Pancreas (tissue), 10 donors: ENCODE results near the gene KCNK18. TPM values are rescaled to one million over a fixed set of nuclear protein-coding genes. Genes with fewer than 3 reads are reported as not detected.

Experiments
- ATAC-seq, 4 donors: fragments of 200-7000 bp; cut with Tn5 transposase; one replicate each; pipeline versions ENCODE4 v1.8.0 to v1.9.1; 2020; ENCODE audit warnings: mild to moderate bottlenecking in 4 of 4, moderate library complexity in 4 of 4
- DNase-seq, 6 donors: peaks; one replicate each; pipeline ENCODE4 v3.0.0-alpha.2; 2020
- FAIRE-seq: peaks from 2 replicates; lab custom pipeline; 2012; peaks lifted over from hg19 to GRCh38; lab: Jason Lieb, UNC
- H3K27ac ChIP-seq, 4 donors: fragments of 200-600 bp; sonication (generic); 1 replicate in 3 of 4; 2 replicates in 1 of 4; pipeline versions ENCODE4 v1.5.0 to v1.8.0; 2020
- H3K27me3 ChIP-seq, 4 donors: fragments of 200-600 bp; one replicate each; pipeline ENCODE4 v1.8.0; 2021
- H3K36me3 ChIP-seq, 3 donors: fragments of 200-600 bp; sonication (generic) in 1 of 3; one replicate each; pipeline versions ENCODE4 v1.5.0 to v1.8.0; 2020 to 2021
- H3K4me1 ChIP-seq, 3 donors: fragments of 200-600 bp; one replicate each; pipeline ENCODE4 v1.8.0; 2021
- H3K4me3 ChIP-seq, 4 donors: fragments of 200-600 bp; sonication (generic) in 2 of 4; one replicate each; pipeline versions ENCODE4 v1.5.0 to v1.8.0; 2020 to 2021
- H3K9me3 ChIP-seq, 4 donors: fragments of 200-600 bp; one replicate each; pipeline ENCODE4 v1.8.0; 2021
- CTCF ChIP-seq, 4 donors: fragments of 200-600 bp; sonication (generic) in 3 of 4; IDR thresholded peaks; one replicate each; pipeline versions ENCODE4 v1.5.0 to v1.8.0; 2021; ENCODE audit warnings: antibody characterized with exemption in 4 of 4
- WGBS, 2 donors: extraction: QIAGEN DNeasy Blood & Tissue Kit; methylation state at CpG; one replicate each; pipeline ENCODE4 v1.1.7; 2013; 5-methylcytosine and 5-hydroxymethylcytosine counted together
- intact Hi-C, 3 donors: fragments of 100-400 bp; cut with DNase I; formaldehyde crosslinking; loops; one replicate each; pipeline versions ENCODE4 v1.11.1 to v1.14.2; 2022
- polyA plus RNA-seq, 2 donors: library from polyadenylated mRNA; stranded (reverse); fragments of 200-250 nt; gene quantifications; one replicate each; pipeline ENCODE4 v1.2.3, GENCODE V29; 2013
- total RNA-seq, 6 donors: library from RNA; stranded (reverse); fragmentation: NEBNext Ultra II Directional in 4 of 6; extraction: Animal tissue kit (Norgen Biotek cat#: 25700) in 4 of 6; gene quantifications; one replicate each; pipeline versions ENCODE4 v1.2.1 to v1.2.4, GENCODE V29; 2021 to 2023
- donor health status: healthy with polysubstance abuse.
- donor health status: DM: no; HTN: no; CAD: no; lungs with moderate emphysema.
- donor health status: DM: no; HTN: no; CAD: no.
- donor health status: control.
- donor health status: control.
- donor health status: Bipolar disorder and iron deficiency.
- donor health status: DM: yes; HTN: yes; CAD: no.
- donor health status: DM: no; HTN: no; CAD: no.
- donor health status: DM: no; HTN: no; CAD: no.
- donor health status: DM: yes; HTN: yes; CAD: no.

The KCNK18 gene
- total and polyA plus RNA-seq, 8 donors, result not detected

GRCh38 chr10:117188371-117188770 lies 8.9 kb upstream of the KCNK18 start:
- intact Hi-C loops, result no loop called here
- TF ChIP-seq CTCF (IDR thresholded peaks at IDR 0.05), result no peak
- no peaks in the 10 kb centered on the region for H3K36me3 ChIP-seq
- ATAC-seq, result no peak
- no peaks in the 10 kb centered on the region for H3K27me3 ChIP-seq
- no peak for FAIRE-seq
- no peaks in the 10 kb centered on the region for H3K4me1 ChIP-seq
- no peak for DNase-seq
- no peaks in the 10 kb centered on the region for H3K9me3 ChIP-seq
- WGBS, 2 donors, result 53 to 63% methylated on average over 2 of the region's 2 CpGs
- no peak overlapping the region for H3K4me3 ChIP-seq
- no peak overlapping the region for H3K27ac ChIP-seq

GRCh38 chr10:117189557-117189956 lies 7.7 kb upstream of the KCNK18 start:
- Histone ChIP-seq H3K4me3 (no peak overlapping the region), H3K9me3 (no peaks in the 10 kb centered on the region), H3K27ac (no peak overlapping the region), H3K27me3 (no peaks in the 10 kb centered on the region), H3K36me3 (no peaks in the 10 kb centered on the region), H3K4me1 (no peaks in the 10 kb centered on the region)
- FAIRE-seq (no peak), ATAC-seq (no peak), DNase-seq (no peak)
- no peak for TF ChIP-seq CTCF (IDR thresholded peaks at IDR 0.05)
- intact Hi-C loops, result no loop called here
- 43 to 45% methylated on average over 1 of the region's 1 CpG for WGBS, 2 donors

- Histone ChIP-seq H3K4me3 (no peak overlapping the region), H3K36me3 (no peaks in the 10 kb centered on the region), H3K27me3 (no peaks in the 10 kb centered on the region), H3K27ac (no peak overlapping the region), H3K4me1 (no peaks in the 10 kb centered on the region), H3K9me3 (no peaks in the 10 kb centered on the region)
- no peak for DNase-seq
- no peak for FAIRE-seq
- intact Hi-C loops, result no loop called here
- ATAC-seq, result no peak
- TF ChIP-seq CTCF (IDR thresholded peaks at IDR 0.05), result no peak
- 48 to 60% methylated on average over 4 of the region's 4 CpGs for WGBS, 2 donors
These were observed 799 bp downstream of the KCNK18 start for GRCh38 chr10:117198088-117198487.

GRCh38 chr10:117201826-117202225 lies 4.5 kb downstream of the KCNK18 start:
- ATAC-seq (no peak), DNase-seq (no peak), FAIRE-seq (no peak)
- Histone ChIP-seq H3K4me1 (no peaks in the 10 kb centered on the region), H3K27me3 (no peaks in the 10 kb centered on the region), H3K9me3 (no peaks in the 10 kb centered on the region), H3K27ac (no peak overlapping the region), H3K4me3 (no peak overlapping the region), H3K36me3 (no peaks in the 10 kb centered on the region)
- no peak for TF ChIP-seq CTCF (IDR thresholded peaks at IDR 0.05)
- 66 to 73% methylated on average over 4 of the region's 4 CpGs for WGBS, 2 donors
- intact Hi-C loops, result no loop called here

GRCh38 chr10:117204316-117204715 lies 7.0 kb downstream of the KCNK18 start:
- no peak for TF ChIP-seq CTCF (IDR thresholded peaks at IDR 0.05)
- FAIRE-seq (no peak), DNase-seq (no peak), ATAC-seq (no peak)
- Histone ChIP-seq H3K9me3 (no peaks in the 10 kb centered on the region), H3K4me3 (no peak overlapping the region), H3K27me3 (no peaks in the 10 kb centered on the region), H3K36me3 (no peaks in the 10 kb centered on the region), H3K4me1 (no peaks in the 10 kb centered on the region), H3K27ac (no peak overlapping the region)
- 41 to 58% methylated on average over 2 of the region's 2 CpGs for WGBS, 2 donors
- intact Hi-C loops, result no loop called here
